HepG2 (cell line): ENCODE results near the gene ZNF618. TPM values are rescaled to one million over a fixed set of nuclear protein-coding genes. Genes with fewer than 3 reads are reported as not detected.

ENCODE experiments used
- ARNT2 ChIP-seq: sonication (generic); formaldehyde crosslinking; IDR thresholded peaks from 2 replicates; pipeline ENCODE4 v1.8.0; 2022; ENCODE audit warnings: mild to moderate bottlenecking, low read depth, missing genetic modification reagents, moderate library complexity
- CENPT ChIP-seq: sonication (generic); formaldehyde crosslinking; IDR thresholded peaks from 2 replicates; pipeline ENCODE4 v1.8.0; 2022; ENCODE audit warnings: low read depth, mild to moderate bottlenecking, moderate library complexity, missing genetic modification reagents
- CHD4 ChIP-seq: fragments of 200-600 bp; sonication (generic); IDR thresholded peaks from 2 replicates; pipeline ENCODE4 v1.7.0; 2017; ENCODE audit warnings: mild to moderate bottlenecking, low read length, borderline replicate concordance
- DDIT3 ChIP-seq: sonication (generic); formaldehyde crosslinking; IDR thresholded peaks from 2 replicates; pipeline ENCODE4 v1.4.0; 2020; ENCODE audit warnings: mild to moderate bottlenecking, missing genetic modification reagents
- E2F1 ChIP-seq: sonication (generic); formaldehyde crosslinking; IDR thresholded peaks from 2 replicates; pipeline ENCODE4 v1.5.0; 2020; ENCODE audit warnings: missing genetic modification reagents
- HHEX ChIP-seq: IDR thresholded peaks from 2 replicates; pipeline ENCODE4 v1.6.1; 2016; ENCODE audit warnings: control low read depth
- MIER3 ChIP-seq: IDR thresholded peaks from 2 replicates; pipeline ENCODE4 v1.6.1; 2016; ENCODE audit warnings: missing compliant biosample characterization, borderline replicate concordance
- MYPOP ChIP-seq: sonication (generic); formaldehyde crosslinking; IDR thresholded peaks from 2 replicates; pipeline ENCODE4 v1.8.1; 2023; ENCODE audit warnings: mild to moderate bottlenecking, moderate library complexity, missing genetic modification reagents
- MZF1 ChIP-seq: sonication (generic); formaldehyde crosslinking; IDR thresholded peaks from 2 replicates; pipeline ENCODE4 v1.8.1; 2023; ENCODE audit warnings: mild to moderate bottlenecking, missing genetic modification reagents, borderline replicate concordance
- NAIF1 ChIP-seq: sonication (generic); formaldehyde crosslinking; IDR thresholded peaks from 2 replicates; pipeline ENCODE4 v1.5.0; 2020; ENCODE audit warnings: mild to moderate bottlenecking, missing genetic modification reagents, borderline replicate concordance
- NPAS2 ChIP-seq: sonication (generic); formaldehyde crosslinking; IDR thresholded peaks from 2 replicates; pipeline ENCODE4 v1.8.0; 2022; ENCODE audit warnings: mild to moderate bottlenecking, missing genetic modification reagents, borderline replicate concordance
- PCBP2 ChIP-seq: fragments of 200-400 bp; formaldehyde crosslinking; optimal IDR thresholded peaks from 2 replicates; pipeline ENCODE3; 2018; ENCODE audit warnings: low read length, low read depth; ENCODE audit not compliant: poor library complexity, severe bottlenecking
- RNF2 ChIP-seq: fragments of 450-650 bp; conservative IDR thresholded peaks from 2 replicates; pipeline ENCODE4 v1.6.1; 2016; ENCODE audit warnings: low read depth
- SOX5 ChIP-seq: IDR thresholded peaks from 2 replicates; pipeline ENCODE4 v1.6.1; 2016; ENCODE audit warnings: borderline replicate concordance
- TBX2 ChIP-seq: sonication (generic); formaldehyde crosslinking; IDR thresholded peaks from 2 replicates; pipeline ENCODE4 v1.5.0; 2020; ENCODE audit warnings: missing genetic modification reagents, mild to moderate bottlenecking, borderline replicate concordance
- ZBTB7B ChIP-seq: sonication (generic); formaldehyde crosslinking; IDR thresholded peaks from 2 replicates; pipeline ENCODE4 v1.4.0; 2020; ENCODE audit warnings: missing genetic modification reagents
- ZFY ChIP-seq: sonication (generic); formaldehyde crosslinking; IDR thresholded peaks from 2 replicates; pipeline ENCODE4 v1.4.0; 2020; ENCODE audit warnings: missing genetic modification reagents
- ZNF142 ChIP-seq: sonication (generic); formaldehyde crosslinking; IDR thresholded peaks from 2 replicates; pipeline ENCODE4 v1.4.0; 2020; ENCODE audit warnings: missing genetic modification reagents
- ZNF350 ChIP-seq: sonication (generic); formaldehyde crosslinking; IDR thresholded peaks from 2 replicates; pipeline ENCODE4 v1.4.0; 2020; ENCODE audit warnings: mild to moderate bottlenecking, low read depth, missing genetic modification reagents, borderline replicate concordance
- ZNF432 ChIP-seq: sonication (generic); formaldehyde crosslinking; IDR thresholded peaks from 2 replicates; pipeline ENCODE4 v1.5.0; 2020; ENCODE audit warnings: missing genetic modification reagents, mild to moderate bottlenecking, borderline replicate concordance
- ZNF737 ChIP-seq: sonication (generic); formaldehyde crosslinking; IDR thresholded peaks from 2 replicates; pipeline ENCODE4 v1.5.0; 2020; ENCODE audit warnings: missing genetic modification reagents, mild to moderate bottlenecking, borderline replicate concordance
- ZNF773 ChIP-seq: sonication (generic); formaldehyde crosslinking; IDR thresholded peaks from 2 replicates; pipeline ENCODE4 v1.4.0; 2020; ENCODE audit warnings: missing genetic modification reagents, borderline replicate concordance
- polyA plus RNA-seq, 8 experiments: library from polyadenylated mRNA; depleted of rRNA in 3 of 8; stranded (reverse) in 7 of 8; unstranded in 1 of 8; fragments of >200 nt; fragmentation: Illumina TruSeq in 4 of 8; extraction: Trizol in 4 of 8; gene quantifications; 2 replicates each; pipeline versions ENCODE4 v1.2.1 to v1.2.3, GENCODE V29; 2011 to 2016; ENCODE audit warnings: low read depth in 4 of 8, missing spikeins in 1 of 8, mixed read lengths in 1 of 8; ENCODE audit not compliant: insufficient read depth in 1 of 8
- total RNA-seq, 5 experiments: library from RNA; depleted of rRNA; stranded (reverse); fragments of >200 nt; fragmentation: Illumina TruSeq; extraction: Trizol; gene quantifications; 2 replicates each; pipeline ENCODE4 v1.2.3, GENCODE V29; 2016; ENCODE audit warnings: low read depth in 1 of 5

The ZNF618 gene
- total and polyA plus RNA-seq, 2 of the 13 experiments (the other 11 are each of a cell fraction or from before 2014, with no cell fraction given), result 0.07 TPM

GRCh38 chr9:114080773-114081440 lies 204.8 kb downstream of the ZNF618 start (continued):
- TF ChIP-seq ZNF350 (CRISPR knock-in tag) (peak; percentile 89), ZBTB7B (CRISPR knock-in tag) (peak; percentile 99), RNF2 (no peak), SOX5 (CRISPR knock-in tag) (no peak; the same call in none of the 2 replicates), ZNF773 (CRISPR knock-in tag) (no peak), ZNF737 (no peak), CENPT (CRISPR knock-in tag) (no peak), PCBP2 (no peak), MIER3 (no peak; the same call in 1 of the 2 replicates), NAIF1 (0 out of 2 replicates have a peak, but pooled peaks have one; percentile 49), TBX2 (CRISPR knock-in tag) (peak; percentile 91; the same call in 1 of the 2 replicates), E2F1 (no peak), MZF1 (no peak), ZNF142 (CRISPR knock-in tag) (peak; percentile 35; the same call in 1 of the 2 replicates), ARNT2 (CRISPR knock-in tag) (no peak; the same call in 1 of the 2 replicates), ZFY (CRISPR knock-in tag) (peak; percentile 66), CHD4 (peak; percentile 89; the same call in 1 of the 2 replicates), ZNF432 (CRISPR knock-in tag) (no peak), HHEX (peak; percentile 76), DDIT3 (CRISPR knock-in tag) (no peak), NPAS2 (CRISPR knock-in tag) (no peak), MYPOP (no peak)
